Vagina (tissue), 2 donors: ENCODE measurements around the gene MRPS27. TPM values are rescaled to one million over a fixed set of nuclear protein-coding genes. Genes with fewer than 3 reads are reported as not detected.

ENCODE experiments used
- DNase-seq, 2 donors: peaks; one replicate each; pipeline ENCODE4 v3.0.0-alpha.2; 2017; ENCODE audit errors: extremely low spot score in 2 of 2
- H3K27ac ChIP-seq: fragments of 200-600 bp; sonication (generic); one replicate; pipeline ENCODE4 v1.5.1; 2019
- H3K27me3 ChIP-seq: fragments of 200-600 bp; sonication (generic); one replicate; pipeline ENCODE4 v1.5.1; 2019
- H3K36me3 ChIP-seq, 2 donors: fragments of 200-600 bp; sonication (generic); one replicate each; pipeline ENCODE4 v1.5.1; 2017 to 2019
- H3K4me1 ChIP-seq: fragments of 200-600 bp; sonication (generic); one replicate; pipeline ENCODE4 v1.5.1; 2019
- H3K4me3 ChIP-seq, 2 donors: fragments of 200-600 bp; sonication (generic); 1 replicate in 1 of 2; 2 replicates in 1 of 2; pipeline ENCODE4 v1.5.1; 2016 to 2019
- H3K9me3 ChIP-seq: fragments of 200-600 bp; sonication (generic); one replicate; pipeline ENCODE4 v1.5.1; 2019
- POLR2A ChIP-seq, 2 donors: fragments of 450-650 bp; IDR thresholded peaks; one replicate each; pipeline ENCODE4 v1.6.1; 2017; ENCODE audit warnings: antibody characterized with exemption in 2 of 2, mild to moderate bottlenecking in 2 of 2, moderate library complexity in 2 of 2
- POLR2AphosphoS5 ChIP-seq, 2 donors: sonication (generic); formaldehyde crosslinking; IDR thresholded peaks; one replicate each; pipeline ENCODE4 v1.9.0; 2017; ENCODE audit warnings: antibody characterized with exemption in 2 of 2, mild to moderate bottlenecking in 2 of 2, low read depth in 1 of 2; ENCODE audit not compliant: insufficient read depth in 1 of 2
- intact Hi-C: fragments of 100-400 bp; cut with DNase I; formaldehyde crosslinking; loops from one replicate; pipeline ENCODE4 v1.15.1; 2023
- total RNA-seq: library from RNA; depleted of rRNA; stranded (reverse); fragments of >200 nt; gene quantifications from one replicate; pipeline ENCODE4 v1.2.3, GENCODE V29; 2016
- TF ChIP-seq, protein P1 (sequence below), 3 experiments: fragments of 450-650 bp in 2 of 3; fragments of 200-600 bp in 1 of 3; sonication (generic) in 1 of 3; IDR thresholded peaks; one replicate each; pipeline ENCODE4 v1.5.1; 2017 to 2019; ENCODE audit warnings: antibody characterized with exemption in 3 of 3, mild to moderate bottlenecking in 2 of 3, moderate library complexity in 2 of 3

The MRPS27 gene
- total RNA-seq, 1 donor from 2014 or later, result 44.9 TPM

DNA sequence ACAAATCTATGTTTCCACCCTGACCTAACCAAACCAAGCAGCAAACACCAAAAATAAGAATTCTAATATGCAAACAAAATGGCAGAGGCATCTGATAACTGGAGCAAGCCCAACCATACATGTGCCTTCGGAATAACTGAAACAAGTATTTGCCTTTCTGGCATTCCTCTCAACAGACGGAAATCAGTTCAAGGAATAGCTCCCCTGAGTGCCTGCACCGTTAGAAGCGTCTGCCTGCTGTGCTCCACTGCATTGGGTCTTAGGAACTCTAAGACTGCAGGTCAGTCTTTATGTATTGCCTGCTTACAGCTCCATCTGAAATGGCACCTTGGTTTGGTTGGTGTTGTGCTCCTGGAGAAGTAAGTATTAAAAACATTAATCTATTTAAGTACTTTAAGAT, 98.5 kb downstream of the MRPS27 start:
- H3K36me3 ChIP-seq, result peaks cover 0 to 69% of the 10 kb centered on the region in 2 donors
- intact Hi-C loops, result no loop called here

DNA sequence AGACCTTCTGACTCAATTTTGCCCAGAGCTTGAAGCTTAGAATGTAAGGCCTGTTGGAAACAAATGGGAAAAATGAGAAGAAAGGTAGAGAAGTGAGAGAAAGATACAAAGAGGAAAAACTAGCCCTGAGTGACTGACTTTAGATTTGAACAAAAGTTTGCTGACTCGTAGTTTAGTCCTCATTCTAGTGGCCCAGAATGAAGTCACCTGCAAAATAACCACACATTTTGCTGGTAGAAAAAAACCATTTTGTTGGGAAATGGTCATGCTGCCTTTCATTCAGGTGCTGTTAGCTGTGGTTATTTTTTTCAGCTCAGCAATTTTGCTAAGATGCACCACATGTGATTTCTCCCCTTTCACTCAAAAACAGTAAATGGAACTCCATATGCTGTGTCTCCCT, 98.9 kb downstream of the MRPS27 start:
- TF ChIP-seq POLR2A (IDR thresholded peaks at IDR 0.05) (no peak), POLR2AphosphoS5 (IDR thresholded peaks at IDR 0.05; ENCODE audit: insufficient read depth in 1 of 2, low read depth in 1 of 2) (no peak)
- TF ChIP-seq, protein P1, sequence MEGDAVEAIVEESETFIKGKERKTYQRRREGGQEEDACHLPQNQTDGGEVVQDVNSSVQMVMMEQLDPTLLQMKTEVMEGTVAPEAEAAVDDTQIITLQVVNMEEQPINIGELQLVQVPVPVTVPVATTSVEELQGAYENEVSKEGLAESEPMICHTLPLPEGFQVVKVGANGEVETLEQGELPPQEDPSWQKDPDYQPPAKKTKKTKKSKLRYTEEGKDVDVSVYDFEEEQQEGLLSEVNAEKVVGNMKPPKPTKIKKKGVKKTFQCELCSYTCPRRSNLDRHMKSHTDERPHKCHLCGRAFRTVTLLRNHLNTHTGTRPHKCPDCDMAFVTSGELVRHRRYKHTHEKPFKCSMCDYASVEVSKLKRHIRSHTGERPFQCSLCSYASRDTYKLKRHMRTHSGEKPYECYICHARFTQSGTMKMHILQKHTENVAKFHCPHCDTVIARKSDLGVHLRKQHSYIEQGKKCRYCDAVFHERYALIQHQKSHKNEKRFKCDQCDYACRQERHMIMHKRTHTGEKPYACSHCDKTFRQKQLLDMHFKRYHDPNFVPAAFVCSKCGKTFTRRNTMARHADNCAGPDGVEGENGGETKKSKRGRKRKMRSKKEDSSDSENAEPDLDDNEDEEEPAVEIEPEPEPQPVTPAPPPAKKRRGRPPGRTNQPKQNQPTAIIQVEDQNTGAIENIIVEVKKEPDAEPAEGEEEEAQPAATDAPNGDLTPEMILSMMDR (IDR thresholded peaks at IDR 0.05), result no peak
- Histone ChIP-seq H3K27me3 (no peaks in the 10 kb centered on the region), H3K36me3 (peaks cover 0 to 66% of the 10 kb centered on the region in 2 donors), H3K4me3 (no peak overlapping the region), H3K4me1 (no peaks in the 10 kb centered on the region), H3K9me3 (no peaks in the 10 kb centered on the region), H3K27ac (no peak overlapping the region)
- DNase-seq, result no peak
- intact Hi-C loops, result no loop called here

More for the DNA sequence above, 98.5 kb downstream of the MRPS27 start:
- H3K27ac ChIP-seq, result no peak overlapping the region
- no peaks in the 10 kb centered on the region for H3K4me1 ChIP-seq
- H3K4me3 ChIP-seq, result no peak overlapping the region
- TF ChIP-seq POLR2AphosphoS5 (IDR thresholded peaks at IDR 0.05; ENCODE audit: insufficient read depth in 1 of 2, low read depth in 1 of 2) (no peak), POLR2A (IDR thresholded peaks at IDR 0.05) (no peak)
- TF ChIP-seq, protein P1 (IDR thresholded peaks at IDR 0.05), result no peak
- no peaks in the 10 kb centered on the region for H3K27me3 ChIP-seq
- no peaks in the 10 kb centered on the region for H3K9me3 ChIP-seq
- no peak for DNase-seq

DNA sequence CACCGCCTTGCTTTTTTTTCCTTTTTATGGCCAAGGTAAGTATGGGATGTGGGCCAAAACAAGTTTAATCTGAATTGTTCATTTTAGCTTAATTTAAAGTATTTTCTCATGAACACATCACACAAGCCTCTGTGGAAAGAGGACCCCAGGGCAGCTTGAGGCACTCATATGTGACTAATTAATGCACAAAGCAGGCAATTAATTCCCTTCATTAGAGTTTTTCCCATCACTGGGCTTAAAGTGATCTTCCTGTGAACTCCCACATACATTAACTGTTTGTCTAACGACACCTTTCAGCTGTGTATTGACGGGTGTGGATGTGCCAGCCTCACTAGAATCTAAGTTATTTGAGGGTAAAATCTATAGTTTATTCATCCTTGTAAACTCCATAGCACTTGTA, 103.3 kb downstream of the MRPS27 start:
- no peak overlapping the region for H3K4me3 ChIP-seq
- intact Hi-C loops, result no loop called here
- no peaks in the 10 kb centered on the region for H3K4me1 ChIP-seq
- TF ChIP-seq, protein P1 (IDR thresholded peaks at IDR 0.05), result no peak
- H3K27me3 ChIP-seq, result no peaks in the 10 kb centered on the region
- DNase-seq, result no peak
- no peak overlapping the region for H3K27ac ChIP-seq
- H3K36me3 ChIP-seq, result peaks cover 0 to 31% of the 10 kb centered on the region in 2 donors
- H3K9me3 ChIP-seq, result no peaks in the 10 kb centered on the region

DNA sequence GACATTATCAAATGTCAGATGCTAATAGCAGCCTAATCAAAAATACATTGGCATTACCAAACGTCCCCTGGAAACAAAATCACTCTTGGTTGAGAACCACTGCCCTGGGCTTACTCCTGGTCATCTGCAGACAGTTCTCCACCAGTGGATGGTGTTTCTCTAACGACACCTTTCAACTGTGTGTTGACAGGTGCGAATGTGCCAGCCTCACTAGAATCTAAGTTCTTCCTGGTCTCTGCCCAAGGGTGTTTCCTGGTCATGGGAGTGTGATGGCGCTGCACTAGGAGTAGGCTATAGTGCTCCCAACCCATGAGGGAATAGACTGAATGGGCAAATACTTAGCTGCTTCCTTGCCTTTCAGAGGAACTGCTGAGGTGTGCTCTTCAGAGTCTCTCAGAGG, 105.9 kb downstream of the MRPS27 start:
- H3K9me3 ChIP-seq, result no peaks in the 10 kb centered on the region
- TF ChIP-seq POLR2AphosphoS5 (IDR thresholded peaks at IDR 0.05; ENCODE audit: insufficient read depth in 1 of 2, low read depth in 1 of 2) (no peak), POLR2A (IDR thresholded peaks at IDR 0.05) (no peak)
- TF ChIP-seq, protein P1 (IDR thresholded peaks at IDR 0.05), result no peak
- no peaks in the 10 kb centered on the region for H3K27me3 ChIP-seq
- no peak overlapping the region for H3K27ac ChIP-seq
- intact Hi-C loops, result no loop called here
- no peak for DNase-seq
- H3K4me1 ChIP-seq, result peaks cover 22% of the 10 kb centered on the region
- no peak overlapping the region for H3K4me3 ChIP-seq
- peaks cover 0 to 6% of the 10 kb centered on the region in 2 donors for H3K36me3 ChIP-seq

DNA sequence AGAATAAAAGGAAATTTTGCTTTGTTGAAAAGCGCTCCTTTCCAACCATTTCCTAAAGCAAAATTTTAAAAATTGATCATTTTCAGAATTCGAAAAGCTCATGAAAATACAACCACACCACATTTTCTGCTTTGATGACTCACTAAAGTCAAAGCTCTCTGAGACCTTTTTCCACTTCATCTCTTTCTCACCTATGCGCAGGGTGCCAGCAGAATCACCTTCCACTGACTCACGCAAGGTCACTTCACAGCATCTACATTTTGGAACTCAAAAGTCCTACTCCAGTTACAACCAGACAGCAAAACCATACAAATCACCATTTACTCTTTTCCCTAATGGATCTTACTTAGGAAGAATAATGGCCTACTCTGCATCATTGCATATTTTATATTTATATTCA, 106.6 kb downstream of the MRPS27 start:
- intact Hi-C loops, result no loop called here
- DNase-seq, result no peak
- no peaks in the 10 kb centered on the region for H3K9me3 ChIP-seq
- peaks cover 22% of the 10 kb centered on the region for H3K4me1 ChIP-seq
- TF ChIP-seq, protein P1 (IDR thresholded peaks at IDR 0.05), result no peak
- TF ChIP-seq POLR2AphosphoS5 (IDR thresholded peaks at IDR 0.05; ENCODE audit: insufficient read depth in 1 of 2, low read depth in 1 of 2), result no peak
- no peak for TF ChIP-seq POLR2A (IDR thresholded peaks at IDR 0.05)
- H3K4me3 ChIP-seq, result no peak overlapping the region
- H3K27ac ChIP-seq, result no peak overlapping the region
- no peaks in the 10 kb centered on the region for H3K27me3 ChIP-seq
- no peaks in the 10 kb centered on the region for H3K36me3 ChIP-seq
